Measurements from ENCODE around the gene NTF3.

GRCh38 chr12:5470221-5470620, 38.3 kb downstream of the NTF3 start:
- TF ChIP-seq CTCF (conservative IDR thresholded peaks at IDR 0.05; ENCODE audit: low read length) = no peak
- TF ChIP-seq EZH2phosphoT487 (IDR thresholded peaks at IDR 0.05; ENCODE audit: borderline replicate concordance) = no peak

Data from Loucy (cell line).